K562 (cell line): Measurements from ENCODE around the gene F11R. TPM values are rescaled to one million over a fixed set of nuclear protein-coding genes. Genes with fewer than 3 reads are reported as not detected.

Experiments
- CAMTA2 ChIP-seq: fragments of 250-450 bp; sonication (Bioruptor Pico); conservative IDR thresholded peaks from 2 replicates; pipeline ENCODE4 v1.5.1; 2022
- polyA plus RNA-seq, 8 experiments: library from polyadenylated mRNA; depleted of rRNA in 4 of 8; stranded (reverse) in 5 of 8; unstranded in 3 of 8; fragments of >200 nt; fragmentation: Nextera tagmentation in 2 of 8; fragmentation: Illumina TruSeq in 1 of 8; extraction: Ambion mirVana in 2 of 8; extraction: Trizol in 1 of 8; gene quantifications; 2 replicates each; pipeline versions ENCODE4 v1.2.1 to v1.2.3, GENCODE V29; 2011 to 2014; ENCODE audit warnings: inconsistent platforms in 1 of 8, missing spikeins in 1 of 8
- total RNA-seq, 7 experiments: library from RNA; depleted of rRNA in 6 of 7; stranded (reverse); fragments of >200 nt in 6 of 7; fragmentation: Illumina TruSeq in 2 of 7; extraction: Trizol in 2 of 7; gene quantifications; 2 replicates each; pipeline versions ENCODE4 v1.2.1 to v1.2.3, GENCODE V29; 2011 to 2021; ENCODE audit warnings: low replicate concordance in 1 of 7
- TF ChIP-seq, protein P1 (sequence below), 2 experiments: fragments of 450-650 bp in 1 of 2; sonication (generic) in 1 of 2; formaldehyde crosslinking in 1 of 2; IDR thresholded peaks; 2 replicates each; pipeline versions ENCODE4 v1.7.1 to v1.9.0; 2016 to 2022; ENCODE audit warnings: inconsistent platforms in 1 of 2, mild to moderate bottlenecking in 1 of 2, missing genetic modification reagents in 1 of 2
- TF ChIP-seq, protein P2 (sequence below), 2 experiments: IDR thresholded peaks; 2 replicates each; pipeline ENCODE4 v1.6.1; 2012; ENCODE audit warnings: improper control_type of control experiment in 2 of 2, low read depth in 2 of 2, low read length in 2 of 2, borderline replicate concordance in 1 of 2

Gene F11R
- total and polyA plus RNA-seq, 9 of the 15 experiments (the other 6 are each of a cell fraction or from before 2014, with no cell fraction given) = 27.4 to 187 (median 52.5) TPM

DNA sequence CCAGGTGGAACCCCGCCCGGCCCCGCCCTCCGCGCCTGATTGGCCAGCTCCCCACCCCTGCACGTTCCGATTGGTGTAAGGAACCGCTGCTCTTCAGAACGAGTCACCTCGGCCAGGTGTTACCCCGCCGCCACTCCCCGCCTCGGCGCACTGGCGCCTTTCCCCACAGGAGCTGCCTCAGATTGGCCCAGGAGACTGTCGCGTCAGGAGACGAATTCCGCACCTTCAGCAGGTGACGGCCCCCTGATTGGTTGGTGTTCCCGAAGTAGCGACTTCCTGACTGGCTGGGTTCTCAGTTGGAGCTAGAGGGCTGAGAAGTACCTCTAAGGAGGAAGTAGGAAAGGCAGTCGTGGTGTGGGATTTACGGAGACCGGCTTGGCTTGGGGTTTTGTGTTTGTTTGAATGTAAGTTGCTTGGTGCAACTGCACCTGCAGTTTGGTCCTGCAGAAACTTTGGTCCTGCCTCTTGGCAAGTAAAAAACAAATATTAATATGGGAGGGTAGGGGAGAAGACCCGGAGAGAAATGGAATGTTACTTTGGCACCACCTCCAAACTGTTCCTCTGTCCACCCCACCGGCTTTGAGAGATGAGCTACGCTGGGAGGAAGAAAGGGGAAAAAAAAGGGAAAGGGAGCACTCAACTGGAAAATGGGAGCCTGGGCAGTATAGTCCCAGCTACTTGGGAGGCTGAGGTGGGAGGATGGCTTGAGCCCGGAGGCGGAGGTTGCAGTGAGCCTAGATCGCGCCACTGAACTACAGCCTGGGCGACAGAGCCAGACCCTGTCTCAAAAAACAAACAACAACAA is 415 bp upstream of the F11R start (continued):
- TF ChIP-seq, protein P1, sequence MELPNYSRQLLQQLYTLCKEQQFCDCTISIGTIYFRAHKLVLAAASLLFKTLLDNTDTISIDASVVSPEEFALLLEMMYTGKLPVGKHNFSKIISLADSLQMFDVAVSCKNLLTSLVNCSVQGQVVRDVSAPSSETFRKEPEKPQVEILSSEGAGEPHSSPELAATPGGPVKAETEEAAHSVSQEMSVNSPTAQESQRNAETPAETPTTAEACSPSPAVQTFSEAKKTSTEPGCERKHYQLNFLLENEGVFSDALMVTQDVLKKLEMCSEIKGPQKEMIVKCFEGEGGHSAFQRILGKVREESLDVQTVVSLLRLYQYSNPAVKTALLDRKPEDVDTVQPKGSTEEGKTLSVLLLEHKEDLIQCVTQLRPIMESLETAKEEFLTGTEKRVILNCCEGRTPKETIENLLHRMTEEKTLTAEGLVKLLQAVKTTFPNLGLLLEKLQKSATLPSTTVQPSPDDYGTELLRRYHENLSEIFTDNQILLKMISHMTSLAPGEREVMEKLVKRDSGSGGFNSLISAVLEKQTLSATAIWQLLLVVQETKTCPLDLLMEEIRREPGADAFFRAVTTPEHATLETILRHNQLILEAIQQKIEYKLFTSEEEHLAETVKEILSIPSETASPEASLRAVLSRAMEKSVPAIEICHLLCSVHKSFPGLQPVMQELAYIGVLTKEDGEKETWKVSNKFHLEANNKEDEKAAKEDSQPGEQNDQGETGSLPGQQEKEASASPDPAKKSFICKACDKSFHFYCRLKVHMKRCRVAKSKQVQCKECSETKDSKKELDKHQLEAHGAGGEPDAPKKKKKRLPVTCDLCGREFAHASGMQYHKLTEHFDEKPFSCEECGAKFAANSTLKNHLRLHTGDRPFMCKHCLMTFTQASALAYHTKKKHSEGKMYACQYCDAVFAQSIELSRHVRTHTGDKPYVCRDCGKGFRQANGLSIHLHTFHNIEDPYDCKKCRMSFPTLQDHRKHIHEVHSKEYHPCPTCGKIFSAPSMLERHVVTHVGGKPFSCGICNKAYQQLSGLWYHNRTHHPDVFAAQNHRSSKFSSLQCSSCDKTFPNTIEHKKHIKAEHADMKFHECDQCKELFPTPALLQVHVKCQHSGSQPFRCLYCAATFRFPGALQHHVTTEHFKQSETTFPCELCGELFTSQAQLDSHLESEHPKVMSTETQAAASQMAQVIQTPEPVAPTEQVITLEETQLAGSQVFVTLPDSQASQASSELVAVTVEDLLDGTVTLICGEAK (IDR thresholded peaks at IDR 0.05) = peak; percentile 32
- TF ChIP-seq, protein P1 (CRISPR knock-in tag; IDR thresholded peaks at IDR 0.05) = no peak
- TF ChIP-seq, protein P2, sequence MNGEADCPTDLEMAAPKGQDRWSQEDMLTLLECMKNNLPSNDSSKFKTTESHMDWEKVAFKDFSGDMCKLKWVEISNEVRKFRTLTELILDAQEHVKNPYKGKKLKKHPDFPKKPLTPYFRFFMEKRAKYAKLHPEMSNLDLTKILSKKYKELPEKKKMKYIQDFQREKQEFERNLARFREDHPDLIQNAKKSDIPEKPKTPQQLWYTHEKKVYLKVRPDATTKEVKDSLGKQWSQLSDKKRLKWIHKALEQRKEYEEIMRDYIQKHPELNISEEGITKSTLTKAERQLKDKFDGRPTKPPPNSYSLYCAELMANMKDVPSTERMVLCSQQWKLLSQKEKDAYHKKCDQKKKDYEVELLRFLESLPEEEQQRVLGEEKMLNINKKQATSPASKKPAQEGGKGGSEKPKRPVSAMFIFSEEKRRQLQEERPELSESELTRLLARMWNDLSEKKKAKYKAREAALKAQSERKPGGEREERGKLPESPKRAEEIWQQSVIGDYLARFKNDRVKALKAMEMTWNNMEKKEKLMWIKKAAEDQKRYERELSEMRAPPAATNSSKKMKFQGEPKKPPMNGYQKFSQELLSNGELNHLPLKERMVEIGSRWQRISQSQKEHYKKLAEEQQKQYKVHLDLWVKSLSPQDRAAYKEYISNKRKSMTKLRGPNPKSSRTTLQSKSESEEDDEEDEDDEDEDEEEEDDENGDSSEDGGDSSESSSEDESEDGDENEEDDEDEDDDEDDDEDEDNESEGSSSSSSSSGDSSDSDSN (IDR thresholded peaks at IDR 0.05; ENCODE audit: borderline replicate concordance in 1 of 2, low read depth in 2 of 2, low read length in 2 of 2) = no peak
- no peak for TF ChIP-seq CAMTA2 (CRISPR knock-in tag)
